GM18861 (cell line): ENCODE measurements around the gene SH2D2A.
"Not testable (repeated sequence)": the region's sequence is repeated elsewhere in the genome, so short reads cannot be mapped to it uniquely, and the experiment has no call there.

Experiments
- ATAC-seq: cut with Tn5 transposase; IDR thresholded peaks from one replicate; pipeline ENCODE4 v1.9.1; 2021; ENCODE audit not compliant: unreplicated experiment

The SH2D2A gene

GRCh38 chr1:156775799-156776198 lies 40.8 kb downstream of the SH2D2A start:
- ATAC-seq: no peak

GRCh38 chr1:156773607-156774006 lies 43.0 kb downstream of the SH2D2A start:
- ATAC-seq: no peak

GRCh38 chr1:156772728-156773497 lies 43.7 kb downstream of the SH2D2A start:
- no peak for ATAC-seq

GRCh38 chr1:156772222-156772621 lies 44.4 kb downstream of the SH2D2A start:
- ATAC-seq: no peak

GRCh38 chr1:156768610-156769295 lies 47.9 kb downstream of the SH2D2A start:
- ATAC-seq: no peak

- ATAC-seq: no peak
Observed at GRCh38 chr1:156767879-156768604, 48.6 kb downstream of the SH2D2A start.

- peak; percentile 89 for ATAC-seq
Observed at GRCh38 chr1:156767101-156767878, 49.4 kb downstream of the SH2D2A start, which contains the start of gene PRCC. PRCC (plus strand) TSS chr1:156767535; CDS start chr1:156767772, 237 bp downstream.

- ATAC-seq: no peak
Observed at GRCh38 chr1:156766298-156767100, 50.1 kb downstream of the SH2D2A start.

GRCh38 chr1:156765666-156766065 lies 51.0 kb downstream of the SH2D2A start:
- no peak for ATAC-seq

- ATAC-seq: not testable (repeated sequence)
Observed at GRCh38 chr1:156765136-156765535, 51.5 kb downstream of the SH2D2A start.

- ATAC-seq: no peak
Observed at GRCh38 chr1:156760796-156761104, 55.9 kb downstream of the SH2D2A start.

- no peak for ATAC-seq
Observed at GRCh38 chr1:156760092-156760795, 56.4 kb downstream of the SH2D2A start.

GRCh38 chr1:156757572-156758253 lies 58.9 kb downstream of the SH2D2A start:
- ATAC-seq: not testable (repeated sequence)

GRCh38 chr1:156756355-156756754 lies 60.3 kb downstream of the SH2D2A start:
- no peak for ATAC-seq
